K562 (cell line): Measurements from ENCODE around the gene RTP5.

ENCODE experiments used
- BCLAF1 ChIP-seq, 2 experiments: fragments of 450-650 bp in 1 of 2; IDR thresholded peaks; 2 replicates each; pipeline ENCODE4 v1.6.1; 2011 to 2017; ENCODE audit warnings: low read depth in 2 of 2, antibody characterized with exemption in 1 of 2, borderline replicate concordance in 1 of 2, low read length in 1 of 2, mild to moderate bottlenecking in 1 of 2, mixed read lengths in 1 of 2; ENCODE audit not compliant: control insufficient read depth in 1 of 2
- CTCF ChIP-seq, 3 experiments: IDR thresholded peaks in 2 of 3; conservative IDR thresholded peaks in 1 of 3; 2 replicates each; pipeline ENCODE4 v1.5.1; 2011 to 2012; ENCODE audit warnings: low read length in 3 of 3, mild to moderate bottlenecking in 3 of 3, control low read depth in 2 of 3, improper control_type of control experiment in 1 of 3, inconsistent platforms in 1 of 3, low read depth in 1 of 3, mixed read lengths in 1 of 3, moderate library complexity in 1 of 3; ENCODE audit not compliant: insufficient read depth in 2 of 3
- POLR2A ChIP-seq: fragments of 450-650 bp; conservative IDR thresholded peaks from 2 replicates; pipeline ENCODE4 v1.6.1; 2016
- TF ChIP-seq, protein P1 (sequence below): fragments of 250-450 bp; sonication (Bioruptor Pico); IDR thresholded peaks from 2 replicates; pipeline ENCODE4 v1.5.0; 2020; ENCODE audit warnings: mild to moderate bottlenecking

DNA sequence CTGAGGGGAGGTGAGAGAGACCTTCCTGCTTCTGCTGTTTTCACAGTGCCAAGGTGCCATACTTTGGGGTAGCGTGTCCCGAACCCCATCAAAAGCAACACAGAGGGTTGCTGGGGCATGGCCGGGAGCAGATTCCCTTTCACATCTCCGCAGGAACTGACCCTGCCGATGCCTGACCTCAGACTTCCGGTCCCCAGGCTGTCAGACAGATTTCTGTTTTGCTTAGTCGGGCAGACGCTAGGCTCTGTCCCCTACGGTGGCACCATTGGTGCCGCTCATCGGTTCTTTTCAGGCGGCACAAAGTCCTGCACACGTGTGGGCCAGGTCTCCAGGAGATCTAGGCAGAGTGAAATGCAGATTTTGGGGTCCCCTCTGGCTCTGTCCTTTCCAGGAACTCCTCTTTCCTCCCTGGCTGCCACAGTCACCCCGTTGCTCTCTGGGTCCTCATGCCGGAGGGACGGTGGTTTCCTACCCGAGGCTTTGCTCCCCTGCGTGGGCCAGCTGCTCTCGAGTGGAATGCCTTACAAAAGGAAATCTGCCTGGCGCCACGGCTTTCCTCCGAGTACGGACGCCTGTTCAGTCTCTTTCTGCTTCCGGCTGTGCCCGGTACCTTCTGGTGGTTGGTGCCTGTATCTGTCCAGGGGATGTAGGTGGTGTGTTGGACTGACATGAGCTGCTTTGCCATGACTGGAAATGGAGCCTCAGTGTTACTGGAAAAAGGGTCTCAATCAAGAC lies 39.3 kb downstream of the RTP5 start:
- TF ChIP-seq, protein P1, sequence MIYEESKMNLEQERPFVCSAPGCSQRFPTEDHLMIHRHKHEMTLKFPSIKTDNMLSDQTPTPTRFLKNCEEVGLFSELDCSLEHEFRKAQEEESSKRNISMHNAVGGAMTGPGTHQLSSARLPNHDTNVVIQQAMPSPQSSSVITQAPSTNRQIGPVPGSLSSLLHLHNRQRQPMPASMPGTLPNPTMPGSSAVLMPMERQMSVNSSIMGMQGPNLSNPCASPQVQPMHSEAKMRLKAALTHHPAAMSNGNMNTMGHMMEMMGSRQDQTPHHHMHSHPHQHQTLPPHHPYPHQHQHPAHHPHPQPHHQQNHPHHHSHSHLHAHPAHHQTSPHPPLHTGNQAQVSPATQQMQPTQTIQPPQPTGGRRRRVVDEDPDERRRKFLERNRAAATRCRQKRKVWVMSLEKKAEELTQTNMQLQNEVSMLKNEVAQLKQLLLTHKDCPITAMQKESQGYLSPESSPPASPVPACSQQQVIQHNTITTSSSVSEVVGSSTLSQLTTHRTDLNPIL: no peak
- TF ChIP-seq CTCF (IDR thresholded peaks at IDR 0.05 in 2 of 3, conservative IDR thresholded peaks at IDR 0.05 in 1 of 3; ENCODE audit: insufficient read depth in 2 of 3, low read depth in 1 of 3, low read length in 3 of 3) (no peak), BCLAF1 (IDR thresholded peaks at IDR 0.05; ENCODE audit: borderline replicate concordance in 1 of 2, control insufficient read depth in 1 of 2, low read depth in 2 of 2, low read length in 1 of 2) (no peak), POLR2A (no peak)
